ENCODE measurements around the gene MMADHC.

- no peak for TF ChIP-seq POLR2A (IDR thresholded peaks at IDR 0.05)
- TF ChIP-seq EP300 (IDR thresholded peaks at IDR 0.05): no peak
- no peak for TF ChIP-seq CTCF (IDR thresholded peaks at IDR 0.05)
Observed at GRCh38 chr2:149525323-149525722, 62.3 kb downstream of the MMADHC start.
